Gastrocnemius medialis (tissue), 4 donors: ENCODE data around the gene HNF4A.

ENCODE experiments used
- POLR2A ChIP-seq, 2 donors: fragments of 450-650 bp; IDR thresholded peaks; one replicate each; pipeline ENCODE4 v1.6.1; 2017; ENCODE audit warnings: antibody characterized with exemption in 2 of 2, mild to moderate bottlenecking in 2 of 2, moderate library complexity in 2 of 2
- TF ChIP-seq, protein P1 (sequence below), 5 experiments: fragments of 450-650 bp in 3 of 5; fragments of 200-600 bp in 2 of 5; sonication (generic) in 2 of 5; IDR thresholded peaks in 4 of 5; conservative IDR thresholded peaks in 1 of 5; 1 replicate in 4 of 5; 2 replicates in 1 of 5; pipeline ENCODE4 v1.5.1; 2016 to 2019; ENCODE audit warnings: antibody characterized with exemption in 5 of 5, mild to moderate bottlenecking in 3 of 5, moderate library complexity in 3 of 5

DNA sequence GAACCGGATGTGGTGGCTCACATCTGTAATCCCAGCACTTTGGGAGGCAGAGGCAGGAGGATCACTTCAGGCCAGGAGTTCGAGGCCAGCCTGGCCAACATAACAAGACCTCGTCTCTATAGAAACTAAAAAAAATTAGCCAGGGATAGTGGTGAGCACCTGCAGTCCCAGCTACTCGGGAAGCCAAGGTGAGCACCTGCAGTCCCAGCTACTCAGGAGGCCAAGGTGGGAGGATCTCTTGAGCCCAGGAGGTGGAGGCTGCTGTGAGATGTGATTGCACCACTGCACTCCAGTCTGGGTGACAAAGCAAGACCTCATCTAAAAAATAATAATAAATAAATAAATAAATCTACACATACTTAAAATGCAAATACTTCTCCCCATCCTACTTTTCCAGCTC, 65.0 kb downstream of the HNF4A start:
- TF ChIP-seq, protein P1, sequence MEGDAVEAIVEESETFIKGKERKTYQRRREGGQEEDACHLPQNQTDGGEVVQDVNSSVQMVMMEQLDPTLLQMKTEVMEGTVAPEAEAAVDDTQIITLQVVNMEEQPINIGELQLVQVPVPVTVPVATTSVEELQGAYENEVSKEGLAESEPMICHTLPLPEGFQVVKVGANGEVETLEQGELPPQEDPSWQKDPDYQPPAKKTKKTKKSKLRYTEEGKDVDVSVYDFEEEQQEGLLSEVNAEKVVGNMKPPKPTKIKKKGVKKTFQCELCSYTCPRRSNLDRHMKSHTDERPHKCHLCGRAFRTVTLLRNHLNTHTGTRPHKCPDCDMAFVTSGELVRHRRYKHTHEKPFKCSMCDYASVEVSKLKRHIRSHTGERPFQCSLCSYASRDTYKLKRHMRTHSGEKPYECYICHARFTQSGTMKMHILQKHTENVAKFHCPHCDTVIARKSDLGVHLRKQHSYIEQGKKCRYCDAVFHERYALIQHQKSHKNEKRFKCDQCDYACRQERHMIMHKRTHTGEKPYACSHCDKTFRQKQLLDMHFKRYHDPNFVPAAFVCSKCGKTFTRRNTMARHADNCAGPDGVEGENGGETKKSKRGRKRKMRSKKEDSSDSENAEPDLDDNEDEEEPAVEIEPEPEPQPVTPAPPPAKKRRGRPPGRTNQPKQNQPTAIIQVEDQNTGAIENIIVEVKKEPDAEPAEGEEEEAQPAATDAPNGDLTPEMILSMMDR (IDR thresholded peaks at IDR 0.05 in 4 of 5, conservative IDR thresholded peaks at IDR 0.05 in 1 of 5), result no peak
- no peak for TF ChIP-seq POLR2A (IDR thresholded peaks at IDR 0.05)
